K562 (cell line): Measurements from ENCODE around the gene RFX7. TPM values are rescaled to one million over a fixed set of nuclear protein-coding genes. Genes with fewer than 3 reads are reported as not detected.

ENCODE experiments used
- BRD4 ChIP-seq: fragments of 200-600 bp; sonication (generic); IDR thresholded peaks from 2 replicates; pipeline ENCODE4 v1.6.1; 2017; ENCODE audit warnings: inconsistent platforms
- CREB1 ChIP-seq, 2 experiments: sonication (generic) in 1 of 2; formaldehyde crosslinking in 1 of 2; IDR thresholded peaks; 2 replicates each; pipeline versions ENCODE4 v1.6.1 to v1.8.0; 2012 to 2022; ENCODE audit warnings: inconsistent platforms in 1 of 2, mild to moderate bottlenecking in 1 of 2, missing genetic modification reagents in 1 of 2, moderate library complexity in 1 of 2
- DMBX1 ChIP-seq: fragments of 250-450 bp; sonication (Bioruptor Pico); IDR thresholded peaks from 2 replicates; pipeline ENCODE4 v1.8.0; 2022; ENCODE audit warnings: inconsistent platforms, mild to moderate bottlenecking, moderate library complexity, borderline replicate concordance
- MCM7 ChIP-seq, 2 experiments: fragments of 450-650 bp; IDR thresholded peaks; 2 replicates each; pipeline ENCODE4 v1.6.1; 2016 to 2018
- MXD1 ChIP-seq: fragments of 250-450 bp; sonication (Bioruptor Pico); IDR thresholded peaks from 2 replicates; pipeline ENCODE4 v1.8.0; 2021; ENCODE audit warnings: borderline replicate concordance, mild to moderate bottlenecking, moderate library complexity; ENCODE audit not compliant: poor library complexity, severe bottlenecking
- NCOR1 ChIP-seq: fragments of 450-650 bp; IDR thresholded peaks from 2 replicates; pipeline ENCODE4 v1.6.1; 2016; ENCODE audit warnings: mild to moderate bottlenecking, moderate library complexity
- NFE2 ChIP-seq: IDR thresholded peaks from 2 replicates; pipeline ENCODE4 v1.6.1; 2014; ENCODE audit warnings: antibody characterized with exemption, low read depth
- NR4A1 ChIP-seq, 2 experiments: fragments of 250-450 bp in 1 of 2; fragments of 450-650 bp in 1 of 2; sonication (Bioruptor Pico) in 1 of 2; IDR thresholded peaks; 2 replicates each; pipeline versions ENCODE4 v1.4.0 to v1.6.1; 2016 to 2020; ENCODE audit warnings: mild to moderate bottlenecking in 2 of 2, missing compliant biosample characterization in 1 of 2, missing genetic modification characterization in 1 of 2, moderate library complexity in 1 of 2
- RBFOX2 ChIP-seq: fragments of 200-400 bp; formaldehyde crosslinking; IDR thresholded peaks from 2 replicates; pipeline ENCODE4 v1.6.1; 2017; ENCODE audit warnings: low read depth, mild to moderate bottlenecking, low read length, moderate library complexity
- SRSF1 ChIP-seq: fragments of 200-400 bp; formaldehyde crosslinking; IDR thresholded peaks from 2 replicates; pipeline ENCODE4 v1.6.1; 2017; ENCODE audit warnings: mild to moderate bottlenecking, low read depth, low read length, moderate library complexity
- U2AF2 ChIP-seq: fragments of 200-400 bp; formaldehyde crosslinking; optimal IDR thresholded peaks from 2 replicates; pipeline ENCODE3; 2017; ENCODE audit warnings: low read depth, mild to moderate bottlenecking, low read length
- ZNF212 ChIP-seq: fragments of 450-650 bp; formaldehyde crosslinking; IDR thresholded peaks from 2 replicates; pipeline ENCODE4 v1.4.0; 2020; ENCODE audit warnings: mild to moderate bottlenecking
- ZNF280B ChIP-seq: fragments of 250-450 bp; sonication (Bioruptor Pico); IDR thresholded peaks from 2 replicates; pipeline ENCODE4 v1.5.1; 2021; ENCODE audit warnings: mild to moderate bottlenecking
- ZNF431 ChIP-seq: sonication (generic); formaldehyde crosslinking; IDR thresholded peaks from 2 replicates; pipeline ENCODE4 v1.8.0; 2022; ENCODE audit warnings: mild to moderate bottlenecking, missing genetic modification reagents
- ZNF76 ChIP-seq: fragments of 250-450 bp; sonication (Bioruptor Pico); IDR thresholded peaks from 2 replicates; pipeline ENCODE4 v1.4.0; 2020; ENCODE audit warnings: mild to moderate bottlenecking, moderate library complexity, borderline replicate concordance
- polyA plus RNA-seq, 8 experiments: library from polyadenylated mRNA; depleted of rRNA in 4 of 8; stranded (reverse) in 5 of 8; unstranded in 3 of 8; fragments of >200 nt; fragmentation: Nextera tagmentation in 2 of 8; fragmentation: Illumina TruSeq in 1 of 8; extraction: Ambion mirVana in 2 of 8; extraction: Trizol in 1 of 8; gene quantifications; 2 replicates each; pipeline versions ENCODE4 v1.2.1 to v1.2.3, GENCODE V29; 2011 to 2014; ENCODE audit warnings: inconsistent platforms in 1 of 8, missing spikeins in 1 of 8
- total RNA-seq, 7 experiments: library from RNA; depleted of rRNA in 6 of 7; stranded (reverse); fragments of >200 nt in 6 of 7; fragmentation: Illumina TruSeq in 2 of 7; extraction: Trizol in 2 of 7; gene quantifications; 2 replicates each; pipeline versions ENCODE4 v1.2.1 to v1.2.3, GENCODE V29; 2011 to 2021; ENCODE audit warnings: low replicate concordance in 1 of 7
- TF ChIP-seq, protein P1 (sequence below): IDR thresholded peaks from 2 replicates; pipeline ENCODE4 v1.6.1; 2016; ENCODE audit warnings: missing genetic modification characterization, missing compliant biosample characterization
- TF ChIP-seq, protein P2 (sequence below): IDR thresholded peaks from 2 replicates; pipeline ENCODE4 v1.6.1; 2014; ENCODE audit warnings: antibody characterized with exemption
- TF ChIP-seq, protein P3 (sequence below): IDR thresholded peaks from 3 replicates; pipeline ENCODE4 v1.6.1; 2011; ENCODE audit warnings: borderline replicate concordance, mild to moderate bottlenecking, moderate library complexity; ENCODE audit not compliant: insufficient read length; ENCODE audit errors: extremely low read depth

RFX7 gene
- total and polyA plus RNA-seq, 9 of the 15 experiments (the other 6 are each of a cell fraction or from before 2014, with no cell fraction given), result 2.4 to 17.9 (median 6.3) TPM

DNA sequence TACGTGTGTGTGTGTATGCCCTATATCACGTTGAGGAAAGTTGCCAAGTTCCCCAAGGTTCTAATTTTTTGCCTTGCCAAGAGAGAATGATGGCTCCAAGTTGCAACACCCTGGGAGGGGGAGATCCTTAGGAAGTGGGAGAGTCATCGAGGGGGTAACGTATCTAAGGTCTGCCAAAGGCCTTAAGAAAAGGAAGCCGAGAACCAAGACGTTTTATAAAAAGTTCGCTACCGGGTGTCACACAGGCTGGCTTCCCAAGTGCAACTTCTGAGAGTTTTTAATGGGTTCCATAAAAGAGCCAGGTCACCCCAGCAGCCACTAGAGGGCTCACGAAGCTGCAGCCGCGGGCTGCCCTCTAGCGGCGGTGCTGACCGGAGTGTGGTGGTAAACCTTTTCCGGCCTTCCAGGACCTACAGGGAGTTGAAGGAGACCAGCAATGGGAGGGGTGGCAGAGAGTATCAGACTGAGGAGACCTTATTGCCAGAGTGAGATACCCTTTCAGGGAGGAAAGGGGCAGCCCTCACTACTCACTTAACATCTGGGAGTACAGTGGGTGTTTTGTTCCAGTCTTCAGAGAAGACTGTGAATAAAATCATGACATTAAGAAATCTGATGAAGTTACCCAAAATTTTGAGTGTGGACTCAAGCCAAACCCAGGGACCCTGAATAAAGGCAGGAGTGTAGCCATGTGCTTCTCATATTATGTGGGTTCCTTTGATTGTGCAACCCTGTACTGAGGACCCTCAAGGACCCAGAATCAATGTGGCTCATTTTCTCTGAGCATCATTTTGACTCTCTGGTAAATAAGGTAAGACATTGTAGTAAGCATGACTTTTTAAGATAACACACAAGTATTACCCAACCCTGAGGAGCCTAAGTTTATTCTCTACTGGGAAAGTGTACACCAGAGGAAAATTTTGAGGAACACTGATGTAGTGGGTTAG, 2.5 kb upstream of the RFX7 start (continued):
- TF ChIP-seq, protein P1, sequence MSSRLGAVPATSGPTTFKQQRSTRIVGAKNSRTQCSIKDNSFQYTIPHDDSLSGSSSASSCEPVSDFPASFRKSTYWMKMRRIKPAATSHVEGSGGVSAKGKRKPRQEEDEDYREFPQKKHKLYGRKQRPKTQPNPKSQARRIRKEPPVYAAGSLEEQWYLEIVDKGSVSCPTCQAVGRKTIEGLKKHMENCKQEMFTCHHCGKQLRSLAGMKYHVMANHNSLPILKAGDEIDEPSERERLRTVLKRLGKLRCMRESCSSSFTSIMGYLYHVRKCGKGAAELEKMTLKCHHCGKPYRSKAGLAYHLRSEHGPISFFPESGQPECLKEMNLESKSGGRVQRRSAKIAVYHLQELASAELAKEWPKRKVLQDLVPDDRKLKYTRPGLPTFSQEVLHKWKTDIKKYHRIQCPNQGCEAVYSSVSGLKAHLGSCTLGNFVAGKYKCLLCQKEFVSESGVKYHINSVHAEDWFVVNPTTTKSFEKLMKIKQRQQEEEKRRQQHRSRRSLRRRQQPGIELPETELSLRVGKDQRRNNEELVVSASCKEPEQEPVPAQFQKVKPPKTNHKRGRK, result no peak
- no peak for TF ChIP-seq MCM7 (IDR thresholded peaks at IDR 0.05)
- no peak; the same call in 1 of the 2 replicates for TF ChIP-seq CREB1 (IDR thresholded peaks at IDR 0.05)
- TF ChIP-seq CREB1 (CRISPR knock-in tag; IDR thresholded peaks at IDR 0.05), result no peak; the same call in 1 of the 2 replicates
- 0 out of 2 replicates have a peak, but pooled peaks have one; percentile 70 for TF ChIP-seq DMBX1 (CRISPR knock-in tag)
- no peak for TF ChIP-seq RBFOX2
- no peak for TF ChIP-seq MXD1 (CRISPR knock-in tag)
- no peak for TF ChIP-seq ZNF280B (CRISPR knock-in tag)
- peak; percentile 33; the same call in 1 of the 2 replicates for TF ChIP-seq NCOR1
- TF ChIP-seq NR4A1 (CRISPR knock-in tag; IDR thresholded peaks at IDR 0.05), result no peak
- TF ChIP-seq NR4A1 (tag; IDR thresholded peaks at IDR 0.05), result no peak
- no peak for TF ChIP-seq U2AF2
- TF ChIP-seq BRD4, result 0 out of 2 replicates have a peak, but pooled peaks have one; percentile 52
- no peak for TF ChIP-seq SRSF1
- TF ChIP-seq ZNF76, result no peak
- TF ChIP-seq, protein P2, sequence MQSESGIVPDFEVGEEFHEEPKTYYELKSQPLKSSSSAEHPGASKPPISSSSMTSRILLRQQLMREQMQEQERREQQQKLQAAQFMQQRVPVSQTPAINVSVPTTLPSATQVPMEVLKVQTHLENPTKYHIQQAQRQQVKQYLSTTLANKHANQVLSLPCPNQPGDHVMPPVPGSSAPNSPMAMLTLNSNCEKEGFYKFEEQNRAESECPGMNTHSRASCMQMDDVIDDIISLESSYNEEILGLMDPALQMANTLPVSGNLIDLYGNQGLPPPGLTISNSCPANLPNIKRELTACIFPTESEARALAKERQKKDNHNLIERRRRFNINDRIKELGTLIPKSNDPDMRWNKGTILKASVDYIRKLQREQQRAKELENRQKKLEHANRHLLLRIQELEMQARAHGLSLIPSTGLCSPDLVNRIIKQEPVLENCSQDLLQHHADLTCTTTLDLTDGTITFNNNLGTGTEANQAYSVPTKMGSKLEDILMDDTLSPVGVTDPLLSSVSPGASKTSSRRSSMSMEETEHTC, result no peak
- peak; percentile 69 for TF ChIP-seq NFE2
- TF ChIP-seq ZNF431, result no peak
- TF ChIP-seq, protein P3, sequence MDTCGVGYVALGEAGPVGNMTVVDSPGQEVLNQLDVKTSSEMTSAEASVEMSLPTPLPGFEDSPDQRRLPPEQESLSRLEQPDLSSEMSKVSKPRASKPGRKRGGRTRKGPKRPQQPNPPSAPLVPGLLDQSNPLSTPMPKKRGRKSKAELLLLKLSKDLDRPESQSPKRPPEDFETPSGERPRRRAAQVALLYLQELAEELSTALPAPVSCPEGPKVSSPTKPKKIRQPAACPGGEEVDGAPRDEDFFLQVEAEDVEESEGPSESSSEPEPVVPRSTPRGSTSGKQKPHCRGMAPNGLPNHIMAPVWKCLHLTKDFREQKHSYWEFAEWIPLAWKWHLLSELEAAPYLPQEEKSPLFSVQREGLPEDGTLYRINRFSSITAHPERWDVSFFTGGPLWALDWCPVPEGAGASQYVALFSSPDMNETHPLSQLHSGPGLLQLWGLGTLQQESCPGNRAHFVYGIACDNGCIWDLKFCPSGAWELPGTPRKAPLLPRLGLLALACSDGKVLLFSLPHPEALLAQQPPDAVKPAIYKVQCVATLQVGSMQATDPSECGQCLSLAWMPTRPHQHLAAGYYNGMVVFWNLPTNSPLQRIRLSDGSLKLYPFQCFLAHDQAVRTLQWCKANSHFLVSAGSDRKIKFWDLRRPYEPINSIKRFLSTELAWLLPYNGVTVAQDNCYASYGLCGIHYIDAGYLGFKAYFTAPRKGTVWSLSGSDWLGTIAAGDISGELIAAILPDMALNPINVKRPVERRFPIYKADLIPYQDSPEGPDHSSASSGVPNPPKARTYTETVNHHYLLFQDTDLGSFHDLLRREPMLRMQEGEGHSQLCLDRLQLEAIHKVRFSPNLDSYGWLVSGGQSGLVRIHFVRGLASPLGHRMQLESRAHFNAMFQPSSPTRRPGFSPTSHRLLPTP, result no peak
- TF ChIP-seq ZNF212 (CRISPR knock-in tag), result no peak
